Measurements from ENCODE around the gene ISG15. TPM values are rescaled to one million over a fixed set of nuclear protein-coding genes. Genes with fewer than 3 reads are reported as not detected.
"Not testable (repeated sequence)": the region's sequence is repeated elsewhere in the genome, so short reads cannot be mapped to it uniquely, and the experiment has no call there.

ISG15 gene
- total and polyA plus RNA-seq, 2 of the 13 experiments (the other 11 are each of a cell fraction or from before 2014, with no cell fraction given) = 42.1 to 54.9 TPM

- no peak overlapping the region for H3K27ac ChIP-seq (ENCODE audit: extremely low read length, insufficient read depth, low read length)
Observed at GRCh38 chr1:1011396-1011949, 1.8 kb upstream of the ISG15 start.

GRCh38 chr1:1012736-1013104 is 577 bp upstream of the ISG15 start:
- intact Hi-C loops (cut with micrococcal nuclease; ENCODE audit: unreplicated experiment) = loop anchor here (5.0 kb wide), 1 partner anchor 45 kb away; no protein-coding TSS in a partner anchor
- DNase-seq (ENCODE audit: low spot score); H3K79me2 ChIP-seq (ENCODE audit: insufficient read depth, low read length); H3K36me3 ChIP-seq (replicated peaks in 1 of 2; ENCODE audit: control insufficient read depth in 1 of 2, insufficient read depth in 2 of 2, low read length in 2 of 2); H4K20me1 ChIP-seq (ENCODE audit: insufficient read depth, low read length); BruUV-seq (replicated peaks); ATAC-seq; H3K27me3 ChIP-seq (ENCODE audit: control insufficient read depth in 1 of 2, insufficient read depth in 2 of 2, low read length in 2 of 2); H3K9me3 ChIP-seq (ENCODE audit: low read length); in situ Hi-C loops (cut with HindIII; ENCODE audit: extremely low pct_ligation_motif_present, low pct_unique_long_range_greater_than_20kb); H2AFZ ChIP-seq (ENCODE audit: low read length); FAIRE-seq: not testable (repeated sequence)
- CTCF ChIA-PET (ENCODE audit: low intra/inter-chr PET ratio, low total read pairs) = interaction anchor here (1.2 kb wide), 1 partner anchor 51 kb away, joined by 3 read pairs; no protein-coding TSS in a partner anchor
- H3K4me3 ChIP-seq (replicated peaks in 1 of 3; ENCODE audit: insufficient read depth in 1 of 3, low read depth in 2 of 3, low read length in 3 of 3) = peak overlapping the region; percentile 69 to 98 (median 86)
- H3K9ac ChIP-seq (ENCODE audit: insufficient read depth, low read depth, low read length) = peak overlapping the region; percentile 72
- peak overlapping the region; percentile 99 for H3K4me2 ChIP-seq (ENCODE audit: low read depth, low read length)
- WGBS (ENCODE audit: low lambda C conversion rate) = 3% methylated on average over 13 of the region's 13 CpGs
- peak; percentile 83 for TF ChIP-seq ZNF770 (CRISPR knock-in tag; IDR thresholded peaks at IDR 0.05)
- TF ChIP-seq MLLT10 (CRISPR knock-in tag; IDR thresholded peaks at IDR 0.05) = 0 out of 2 replicates have a peak, but pooled peaks have one; percentile 33
- H3K4me1 ChIP-seq (ENCODE audit: insufficient read depth, low read length) = peaks cover 38% of the 10 kb centered on the region
- H3K27ac ChIP-seq (ENCODE audit: extremely low read length, insufficient read depth, low read length) = peak overlapping the region; percentile 59
- POLR2A ChIA-PET = interaction anchor here (0.7 to 2.1 kb wide), 6 partner anchors 8 to 152 kb away, joined by 3 to 9 read pairs (median 4); no protein-coding TSS in a partner anchor

More at GRCh38 chr1:1011396-1011949, 1.8 kb upstream of the ISG15 start:
- peak; percentile 70 for TF ChIP-seq ZMYM3 (CRISPR knock-in tag; IDR thresholded peaks at IDR 0.05)
- TF ChIP-seq TERF1 (CRISPR knock-in tag; IDR thresholded peaks at IDR 0.05) = no peak
- POLR2A ChIA-PET = no interaction called here
- 66% methylated on average over 14 of the region's 14 CpGs for WGBS (ENCODE audit: low lambda C conversion rate)
- H2AFZ ChIP-seq (ENCODE audit: low read length) = no peak overlapping the region
- CTCF ChIA-PET (ENCODE audit: low intra/inter-chr PET ratio, low total read pairs) = no interaction called here
- H4K20me1 ChIP-seq (ENCODE audit: insufficient read depth, low read length) = no peaks in the 10 kb centered on the region
- no peak overlapping the region for H3K4me3 ChIP-seq (replicated peaks in 1 of 3; ENCODE audit: insufficient read depth in 1 of 3, low read depth in 2 of 3, low read length in 3 of 3)
- in situ Hi-C loops (cut with HindIII; ENCODE audit: extremely low pct_ligation_motif_present, low pct_unique_long_range_greater_than_20kb) = no loop called here
- no peaks in the 10 kb centered on the region for H3K9me3 ChIP-seq (ENCODE audit: low read length)
- ATAC-seq (no peak), FAIRE-seq (no peak), DNase-seq (ENCODE audit: low spot score) (no peak)
- no peaks in the 10 kb centered on the region for H3K36me3 ChIP-seq (replicated peaks in 1 of 2; ENCODE audit: control insufficient read depth in 1 of 2, insufficient read depth in 2 of 2, low read length in 2 of 2)
- no peak overlapping the region for H3K4me2 ChIP-seq (ENCODE audit: low read depth, low read length)
- H3K4me1 ChIP-seq (ENCODE audit: insufficient read depth, low read length) = peaks cover 37% of the 10 kb centered on the region
- H3K9ac ChIP-seq (ENCODE audit: insufficient read depth, low read depth, low read length) = no peak overlapping the region
- intact Hi-C loops (cut with micrococcal nuclease; ENCODE audit: unreplicated experiment) = loop anchor here (5.0 kb wide), 1 partner anchor 46 kb away; no protein-coding TSS in a partner anchor
- H3K79me2 ChIP-seq (ENCODE audit: insufficient read depth, low read length) = no peaks in the 10 kb centered on the region
- BruUV-seq (replicated peaks) = no TSS peak
- H3K27me3 ChIP-seq (ENCODE audit: control insufficient read depth in 1 of 2, insufficient read depth in 2 of 2, low read length in 2 of 2) = no peaks in the 10 kb centered on the region; a peak in 1 of 5 replicates

Measured in HepG2 (cell line).